ENCODE data around the gene LYL1.

Gene LYL1

DNA sequence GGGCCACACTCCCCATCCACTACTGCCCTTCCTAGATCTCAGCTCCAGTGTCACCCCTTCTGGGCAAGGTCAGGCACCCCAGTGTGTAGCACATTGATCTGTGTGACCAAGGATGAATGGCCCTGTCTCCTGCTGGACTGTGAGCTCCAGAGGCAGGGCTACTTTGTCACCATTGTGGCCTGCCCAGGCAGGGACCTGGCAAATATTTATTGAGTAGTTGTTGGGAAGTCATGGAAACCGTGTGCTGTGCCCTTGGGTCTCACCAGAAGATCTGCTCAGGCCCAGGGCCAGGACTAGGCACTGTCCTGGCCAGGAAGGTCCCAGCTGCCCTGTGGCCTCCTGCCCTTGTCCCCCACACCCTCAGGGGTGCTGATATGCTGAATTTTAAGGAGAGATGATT lies 25.9 kb upstream of the LYL1 start:
- in situ Hi-C loops (cut with MboI; ENCODE audit: low sequenced_read_pairs, unreplicated experiment): no loop called here
- TF ChIP-seq, protein P1, sequence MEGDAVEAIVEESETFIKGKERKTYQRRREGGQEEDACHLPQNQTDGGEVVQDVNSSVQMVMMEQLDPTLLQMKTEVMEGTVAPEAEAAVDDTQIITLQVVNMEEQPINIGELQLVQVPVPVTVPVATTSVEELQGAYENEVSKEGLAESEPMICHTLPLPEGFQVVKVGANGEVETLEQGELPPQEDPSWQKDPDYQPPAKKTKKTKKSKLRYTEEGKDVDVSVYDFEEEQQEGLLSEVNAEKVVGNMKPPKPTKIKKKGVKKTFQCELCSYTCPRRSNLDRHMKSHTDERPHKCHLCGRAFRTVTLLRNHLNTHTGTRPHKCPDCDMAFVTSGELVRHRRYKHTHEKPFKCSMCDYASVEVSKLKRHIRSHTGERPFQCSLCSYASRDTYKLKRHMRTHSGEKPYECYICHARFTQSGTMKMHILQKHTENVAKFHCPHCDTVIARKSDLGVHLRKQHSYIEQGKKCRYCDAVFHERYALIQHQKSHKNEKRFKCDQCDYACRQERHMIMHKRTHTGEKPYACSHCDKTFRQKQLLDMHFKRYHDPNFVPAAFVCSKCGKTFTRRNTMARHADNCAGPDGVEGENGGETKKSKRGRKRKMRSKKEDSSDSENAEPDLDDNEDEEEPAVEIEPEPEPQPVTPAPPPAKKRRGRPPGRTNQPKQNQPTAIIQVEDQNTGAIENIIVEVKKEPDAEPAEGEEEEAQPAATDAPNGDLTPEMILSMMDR (IDR thresholded peaks at IDR 0.05; ENCODE audit: borderline replicate concordance, control extremely low read depth, extremely low read depth, insufficient read depth, missing control alignments): no peak
- no peak for DNase-seq (ENCODE audit: low spot score)

DNA sequence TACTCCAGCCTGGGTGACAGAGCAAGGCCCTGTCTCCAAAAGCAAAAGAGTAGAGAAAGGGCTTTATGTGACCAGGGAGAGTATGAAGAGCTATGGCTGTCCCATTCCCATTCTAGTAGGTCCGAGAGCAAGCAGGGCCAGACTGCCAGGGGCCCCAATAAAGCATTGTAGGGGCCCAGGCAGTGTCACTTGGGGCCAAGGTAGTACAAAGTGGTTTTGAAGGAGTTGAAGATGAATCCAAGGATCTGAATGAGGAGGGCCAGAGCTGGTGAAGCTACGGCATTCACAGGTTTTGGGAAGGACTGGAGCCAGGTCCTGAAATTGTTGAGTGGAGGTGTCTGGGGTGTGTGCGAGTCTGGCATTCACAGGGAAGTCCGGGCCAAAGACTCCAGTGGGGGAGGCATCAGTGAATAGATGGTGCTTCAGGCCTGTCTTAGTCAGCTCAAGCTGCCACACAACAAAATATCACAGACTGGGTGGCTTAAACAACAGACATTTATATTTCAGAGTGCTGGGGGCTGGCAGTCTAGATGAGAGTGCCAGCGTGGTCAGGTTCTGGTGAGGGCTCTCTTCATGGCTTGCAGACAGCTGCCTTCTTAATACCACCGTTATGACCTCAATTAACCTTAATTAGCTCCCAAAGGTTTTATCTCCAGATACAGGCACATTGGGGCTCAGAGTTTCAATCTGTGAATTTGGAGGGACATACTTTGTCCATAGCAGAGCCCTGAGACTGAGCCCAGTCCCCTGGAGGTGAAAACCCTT lies 25.3 kb upstream of the LYL1 start:
- DNase-seq (ENCODE audit: low spot score): no peak
- TF ChIP-seq, protein P1 (IDR thresholded peaks at IDR 0.05; ENCODE audit: borderline replicate concordance, control extremely low read depth, extremely low read depth, insufficient read depth, missing control alignments): no peak
- in situ Hi-C loops (cut with MboI; ENCODE audit: low sequenced_read_pairs, unreplicated experiment): no loop called here

DNA sequence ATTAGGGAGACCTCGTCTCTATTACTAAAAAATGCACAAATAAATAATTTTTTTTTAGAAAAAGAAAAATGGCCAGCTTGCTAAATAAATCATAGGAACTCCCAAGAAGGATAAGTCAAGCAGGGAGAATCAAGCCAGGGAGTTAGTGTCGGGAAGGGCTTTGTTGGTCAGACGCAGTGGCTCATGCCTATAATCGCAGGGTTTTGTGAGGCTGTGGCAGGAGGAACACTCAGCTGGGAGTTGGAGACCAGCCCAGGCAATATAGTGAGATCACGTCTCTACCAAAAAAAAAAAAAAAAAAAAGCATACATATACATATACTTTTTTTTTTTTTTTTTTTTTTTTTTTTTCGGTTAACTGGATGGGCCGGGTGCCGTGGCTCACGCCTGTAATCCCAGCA lies 24.4 kb upstream of the LYL1 start:
- in situ Hi-C loops (cut with MboI; ENCODE audit: low sequenced_read_pairs, unreplicated experiment): no loop called here
- no peak for DNase-seq (ENCODE audit: low spot score)
- TF ChIP-seq, protein P1 (IDR thresholded peaks at IDR 0.05; ENCODE audit: borderline replicate concordance, control extremely low read depth, extremely low read depth, insufficient read depth, missing control alignments): no peak

DNA sequence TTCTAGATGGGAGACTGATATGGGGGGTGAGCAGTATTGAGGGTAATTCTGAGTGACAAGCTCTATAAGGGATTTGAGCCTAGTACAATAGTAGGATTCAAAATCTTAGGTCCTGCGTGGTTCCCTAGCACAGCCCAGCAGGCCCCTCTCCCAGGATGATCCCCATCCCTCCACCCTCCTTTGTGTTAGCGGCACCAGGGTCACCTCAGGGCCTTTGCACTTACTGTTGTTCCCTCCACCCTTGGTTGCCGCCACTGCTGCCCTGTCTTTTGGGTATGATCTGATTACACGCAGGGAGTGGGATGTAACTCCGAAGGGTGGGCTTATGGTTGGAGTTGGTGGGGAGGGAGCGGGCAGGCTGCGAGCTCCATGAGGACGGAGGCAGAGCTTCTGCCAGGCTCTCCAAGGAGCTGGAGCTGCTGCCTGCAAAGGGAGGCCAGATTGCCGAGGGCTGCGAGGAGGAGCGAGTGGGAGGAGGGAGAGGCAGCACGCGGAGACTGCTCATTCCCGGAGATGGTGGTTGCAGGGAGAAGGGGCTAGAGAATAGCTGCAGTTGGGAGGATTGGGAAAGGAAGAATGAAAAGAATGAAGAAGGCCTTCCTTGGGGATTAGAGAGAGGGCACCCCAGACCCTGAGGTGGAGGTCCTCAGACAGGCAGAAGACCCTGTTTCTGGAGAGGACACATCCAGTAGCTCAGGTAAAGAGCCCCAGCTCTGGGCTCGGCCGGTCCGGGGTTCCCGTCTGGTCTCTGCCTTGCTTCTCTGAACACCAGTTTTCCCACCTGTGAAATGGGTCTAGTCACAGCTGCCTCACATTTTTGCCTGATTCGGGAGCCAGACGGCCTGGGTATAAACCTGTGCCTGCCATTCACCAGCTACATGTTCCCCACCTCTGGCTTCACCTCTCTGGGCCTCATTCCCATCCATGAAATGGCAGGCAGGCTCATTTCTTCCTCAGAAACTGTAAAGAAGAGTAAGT lies 20.6 kb upstream of the LYL1 start:
- TF ChIP-seq, protein P1 (IDR thresholded peaks at IDR 0.05; ENCODE audit: borderline replicate concordance, control extremely low read depth, extremely low read depth, insufficient read depth, missing control alignments): no peak
- no peak for DNase-seq (ENCODE audit: low spot score)
- in situ Hi-C loops (cut with MboI; ENCODE audit: low sequenced_read_pairs, unreplicated experiment): no loop called here

DNA sequence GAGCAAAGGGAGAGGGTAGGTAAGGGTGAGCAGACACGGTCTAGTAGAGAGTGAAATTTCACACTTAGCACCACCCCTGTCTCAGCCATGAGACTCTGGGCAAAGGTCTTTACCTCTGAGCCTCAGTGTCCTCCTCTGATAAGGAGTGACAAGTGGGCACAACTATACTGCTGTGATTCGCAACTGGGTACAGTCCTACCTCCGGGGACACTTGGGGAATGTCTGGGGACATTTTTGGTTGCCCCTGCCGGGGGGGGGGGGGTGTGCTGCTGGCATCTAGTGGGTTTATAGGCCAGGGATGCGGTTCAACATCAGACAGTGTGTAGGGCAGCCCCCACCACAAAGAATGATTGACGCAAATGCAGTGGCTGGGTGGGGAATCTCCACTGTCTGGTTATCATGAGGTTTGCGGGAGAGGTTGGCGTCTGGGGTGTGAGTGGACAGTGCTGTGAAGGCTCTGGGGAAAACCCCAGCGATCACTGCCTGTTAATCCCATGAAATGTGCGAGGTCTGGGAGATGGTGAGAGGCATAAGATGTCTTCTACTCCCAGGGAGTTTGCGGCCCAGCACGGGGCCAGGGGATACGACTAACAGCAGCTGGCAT lies 19.7 kb upstream of the LYL1 start:
- TF ChIP-seq, protein P1 (IDR thresholded peaks at IDR 0.05; ENCODE audit: borderline replicate concordance, control extremely low read depth, extremely low read depth, insufficient read depth, missing control alignments): no peak
- DNase-seq (ENCODE audit: low spot score): no peak
- in situ Hi-C loops (cut with MboI; ENCODE audit: low sequenced_read_pairs, unreplicated experiment): no loop called here

DNA sequence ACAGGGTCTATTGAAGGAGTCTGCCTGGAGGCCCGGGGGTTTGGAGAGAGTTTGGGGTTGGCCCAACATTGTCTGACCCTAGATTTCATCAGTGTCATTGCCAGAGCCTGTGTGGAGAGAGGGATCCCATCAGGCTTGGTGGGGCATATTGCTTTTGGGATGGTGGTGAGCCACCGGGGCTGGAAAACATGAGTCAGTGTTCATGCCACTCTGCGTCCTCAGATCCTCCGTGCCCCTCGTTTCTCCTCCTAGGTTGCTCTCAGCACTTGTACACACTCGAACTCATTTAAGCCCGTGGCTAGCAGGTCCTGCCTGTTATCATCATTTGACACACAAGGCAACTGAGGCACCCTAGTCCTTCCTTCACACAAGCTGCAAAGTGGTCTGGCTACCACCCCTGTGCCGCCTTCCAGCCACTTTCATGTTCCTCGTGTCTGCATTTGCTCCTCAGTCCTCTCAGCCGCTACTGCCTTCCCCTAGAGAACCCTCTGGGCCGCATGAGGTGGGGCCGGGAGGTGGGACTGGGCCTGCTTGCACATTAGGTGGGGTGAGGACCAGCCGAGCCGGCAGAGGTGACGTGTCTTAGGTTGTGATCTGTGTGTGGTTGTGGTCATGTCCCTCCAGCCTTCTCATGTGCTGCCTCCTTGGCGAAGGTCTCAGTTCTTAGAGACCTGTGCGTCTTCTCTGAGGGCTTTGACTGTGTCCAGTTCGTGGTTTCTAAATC lies 19.1 kb upstream of the LYL1 start:
- in situ Hi-C loops (cut with MboI; ENCODE audit: low sequenced_read_pairs, unreplicated experiment): no loop called here
- DNase-seq (ENCODE audit: low spot score): no peak
- TF ChIP-seq, protein P1 (IDR thresholded peaks at IDR 0.05; ENCODE audit: borderline replicate concordance, control extremely low read depth, extremely low read depth, insufficient read depth, missing control alignments): no peak
